ENCODE data around the gene PAPPA2.

DNA sequence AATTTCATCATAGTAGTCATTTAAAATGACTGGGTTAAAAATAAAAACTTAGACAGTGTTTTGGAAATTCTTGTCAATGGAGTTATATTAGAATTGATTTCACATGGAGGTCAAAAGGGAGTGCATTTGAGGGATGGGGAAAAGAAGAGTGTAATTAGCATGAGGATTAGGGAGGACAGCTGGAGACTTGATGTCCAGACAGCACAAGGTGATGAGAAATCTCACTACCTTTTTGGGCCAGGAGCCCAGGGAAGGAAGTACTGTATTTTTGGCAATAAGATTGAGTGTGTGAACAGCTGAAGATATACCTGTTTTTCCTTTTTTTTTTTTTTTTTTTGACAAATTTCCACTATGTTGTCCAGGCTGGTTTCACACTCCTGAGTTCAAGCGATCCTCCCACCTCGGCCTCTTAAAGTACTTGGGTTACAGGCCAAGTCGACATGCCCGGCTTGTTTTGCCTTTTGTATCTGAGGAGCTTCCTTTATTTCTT lies 163.6 kb downstream of the PAPPA2 start:
- TF ChIP-seq CTCF (IDR thresholded peaks at IDR 0.05) = no peak
- no peak for TF ChIP-seq POLR2A (IDR thresholded peaks at IDR 0.05)
